Hematopoietic multipotent progenitor cell treated with erythropoietin and hydrocortisone succinate and interleukin-3 and kit ligand, for 17 days (in vitro differentiated cells): Measurements from ENCODE around the gene RFNG.

Experiments used
- DNase-seq: peaks from one replicate; pipeline ENCODE4 v3.0.0-alpha.2; 2015; ENCODE audit warnings: low spot score

RFNG gene

GRCh38 chr17:81999976-82000802 is 51.4 kb downstream of the RFNG start:
- DNase-seq: no peak

DNA sequence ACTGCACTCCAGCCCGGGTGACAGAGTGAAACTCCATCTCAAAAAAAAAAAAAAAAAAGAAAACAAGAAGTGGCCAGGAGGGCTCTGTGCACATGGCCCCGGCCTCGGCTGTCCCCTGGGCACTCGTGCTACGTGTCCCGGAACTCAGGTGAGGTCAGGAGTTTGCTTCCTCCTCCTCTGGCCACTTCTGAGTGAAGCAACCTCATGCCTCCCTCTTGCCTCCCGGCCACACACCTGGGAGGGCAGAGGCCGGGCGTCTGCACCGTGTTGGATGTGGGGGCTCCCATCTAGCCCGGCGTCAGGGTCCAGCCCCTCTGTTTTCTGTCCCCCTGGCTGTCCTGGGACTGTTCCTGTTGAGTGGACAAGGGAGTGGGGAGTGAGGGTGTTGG is 52.0 kb downstream of the RFNG start:
- DNase-seq: no peak

DNA sequence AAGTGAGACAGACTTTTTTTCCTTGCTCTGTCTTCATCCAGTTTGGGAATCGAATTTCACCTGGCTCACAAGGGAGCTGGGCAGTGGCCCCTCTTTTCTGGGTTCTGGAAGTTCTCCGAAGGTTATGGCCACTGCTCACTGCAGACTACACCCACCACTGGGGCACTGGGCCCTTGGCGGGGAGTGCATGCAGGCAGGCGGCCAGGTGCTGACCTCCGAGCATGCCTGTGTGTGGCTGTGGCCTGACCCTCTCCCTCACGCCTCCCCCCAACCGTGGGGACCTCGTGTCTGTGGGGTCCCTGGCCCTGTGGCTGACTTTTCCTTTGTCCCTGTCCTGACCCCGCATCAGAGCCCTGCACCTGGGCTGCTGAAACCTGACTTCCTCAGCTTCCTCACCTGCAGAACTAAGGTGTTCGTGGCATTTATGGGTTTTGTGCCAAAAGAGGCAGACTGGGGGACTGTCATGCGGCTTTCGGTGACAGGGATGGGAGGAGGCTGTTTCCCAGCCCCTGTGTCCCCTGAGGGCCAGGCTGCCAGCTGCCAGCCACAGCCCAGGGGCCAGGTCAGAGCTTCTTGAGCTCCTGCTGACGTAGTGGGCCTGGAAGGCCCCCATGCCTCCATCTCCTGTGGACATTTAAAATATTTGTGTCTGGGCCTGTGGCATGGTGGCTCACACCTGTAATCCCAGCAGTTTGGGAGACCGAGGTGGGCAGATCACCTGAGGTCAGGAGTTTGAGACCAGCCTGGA is 52.7 kb downstream of the RFNG start:
- no peak for DNase-seq

DNA sequence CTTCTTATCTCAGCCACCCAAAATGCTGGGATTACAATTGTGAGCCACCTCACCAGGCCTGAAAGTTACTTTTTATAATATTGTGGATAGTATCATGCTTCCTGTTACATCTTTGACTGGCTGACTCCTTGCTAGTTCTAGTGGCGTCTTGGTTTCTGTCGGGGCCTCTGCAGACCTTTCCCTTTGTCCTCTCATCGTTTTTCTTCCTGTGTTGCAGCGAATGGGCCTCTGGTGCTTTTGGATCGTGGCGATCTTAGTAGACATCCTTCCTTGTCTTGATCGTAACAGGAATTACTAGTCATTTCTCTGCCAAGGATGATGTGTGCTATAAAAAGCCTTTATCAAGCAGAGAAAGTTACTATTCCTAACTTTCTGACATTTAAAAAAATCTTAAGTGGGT is 53.4 kb downstream of the RFNG start:
- no peak for DNase-seq
